Stimulated activated CD4-positive, alpha-beta T cell treated with anti-CD3 and anti-CD28 coated beads, TNF-alpha, amount 100 ng/mL, for 1 hour (primary cell): ENCODE results near the gene ECD.

Experiments
- DNase-seq, 3 donors: peaks; one replicate each; pipeline ENCODE4 v3.0.0-alpha.2; 2020; ENCODE audit warnings: low read depth in 3 of 3, low spot score in 1 of 3

ECD gene

DNA sequence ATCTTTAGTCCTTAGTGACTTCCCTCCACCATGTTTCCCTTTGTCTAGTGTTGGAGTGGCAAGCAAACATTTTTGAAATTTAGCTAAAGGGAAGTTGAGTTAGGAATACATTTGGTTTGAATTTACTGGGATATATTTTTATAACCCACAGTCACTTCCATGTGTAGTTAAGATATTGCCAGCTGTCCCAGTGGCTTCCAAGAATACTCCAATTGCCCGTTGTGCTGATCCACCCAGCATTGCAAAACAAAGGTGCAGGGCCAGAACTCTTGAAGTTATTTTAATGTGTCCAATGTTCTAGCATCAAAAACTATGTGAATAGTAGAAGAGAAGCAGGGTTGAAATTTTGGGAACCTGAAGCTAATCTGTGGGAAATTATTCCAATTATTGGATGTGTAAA lies 68.7 kb downstream of the ECD start:
- DNase-seq, result no peak

DNA sequence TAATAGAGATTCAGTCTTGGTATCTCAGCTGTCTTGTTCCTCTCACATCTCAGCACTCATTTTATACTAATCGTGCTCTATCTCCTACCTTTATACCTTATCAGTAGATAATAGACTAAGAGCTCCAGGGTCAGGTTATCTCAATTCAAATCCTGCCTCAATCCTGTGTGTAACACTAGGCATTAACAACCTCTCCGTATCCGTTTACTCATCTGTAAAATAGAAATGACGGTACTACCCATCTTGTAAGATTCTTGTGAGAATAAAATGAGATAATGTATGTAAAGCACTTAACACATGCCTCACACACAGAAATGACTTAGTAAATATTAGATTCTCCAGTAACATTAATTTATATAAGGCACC lies 70.5 kb downstream of the ECD start:
- DNase-seq, result no peak

DNA sequence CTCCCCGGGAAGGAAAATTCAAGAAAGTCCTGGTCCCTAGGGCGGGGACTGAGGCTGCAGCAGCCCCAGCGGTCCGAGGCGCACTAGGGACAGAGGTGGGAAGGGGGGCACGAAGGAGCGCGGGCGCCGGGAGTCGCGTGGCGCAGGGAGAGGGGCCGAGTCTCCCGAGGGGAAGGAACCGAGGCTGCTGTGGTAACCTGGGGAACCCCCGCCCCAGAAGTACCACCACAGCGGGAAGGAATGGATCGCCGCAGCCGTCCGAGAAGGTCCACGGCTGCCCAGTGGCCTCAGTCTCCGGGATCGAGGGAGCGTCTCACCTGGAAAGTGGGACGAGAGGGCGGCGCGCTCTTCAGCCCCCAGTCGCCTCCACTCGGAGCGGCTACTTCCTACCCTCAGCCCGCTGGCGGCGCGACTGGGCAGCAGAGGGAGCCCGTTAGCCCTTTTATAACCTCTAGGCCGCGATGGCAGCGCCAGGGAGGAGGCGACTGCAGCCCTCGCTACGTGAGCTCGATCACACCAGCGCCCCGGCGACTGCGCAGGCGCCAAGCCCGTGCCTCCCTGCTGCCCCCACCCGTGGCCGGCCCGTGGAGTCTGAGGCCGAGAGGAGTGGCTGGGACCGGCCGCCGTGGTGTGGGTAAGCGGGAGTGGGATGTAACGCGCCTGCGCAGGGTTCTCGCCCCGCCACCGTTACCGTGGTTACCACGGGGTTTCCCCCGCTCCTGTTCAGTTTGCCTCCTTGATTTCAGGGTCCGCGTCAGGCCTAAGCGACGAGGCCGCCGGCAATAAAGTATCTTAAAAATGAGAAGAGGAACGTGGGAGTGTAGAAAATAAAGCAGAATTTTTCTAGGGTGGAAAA lies 71.1 kb downstream of the ECD start, which contains the start of gene P4HA1:
Gene P4HA1, minus strand, starts transcription at position 418 of the 856 bp plus-strand sequence. CDS start 21,983 bp downstream, outside the sequence.
- peak; percentile 95 to 97 (median 97) for DNase-seq

DNA sequence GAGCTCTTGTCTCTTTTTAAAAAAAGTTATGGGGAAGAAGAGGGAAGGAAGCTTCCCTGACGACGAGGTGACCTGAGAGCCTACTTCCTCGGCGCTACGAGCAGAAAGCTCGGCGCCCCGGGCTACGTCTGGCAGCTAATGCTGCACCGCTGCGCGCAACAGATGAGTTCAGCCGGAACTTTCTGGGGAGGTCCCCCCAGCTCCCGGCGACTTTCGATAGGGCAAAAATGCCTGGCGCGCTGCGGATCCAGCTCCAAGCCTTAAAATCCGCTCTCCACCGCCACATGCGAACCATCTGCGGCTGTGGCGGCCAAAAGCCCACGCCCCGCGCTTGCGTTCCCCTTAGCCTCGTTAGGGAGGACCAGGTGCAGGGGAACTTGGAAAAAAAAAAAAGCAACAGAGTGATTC lies 71.8 kb downstream of the ECD start:
- DNase-seq, result peak; percentile 26 to 56 (median 27)

DNA sequence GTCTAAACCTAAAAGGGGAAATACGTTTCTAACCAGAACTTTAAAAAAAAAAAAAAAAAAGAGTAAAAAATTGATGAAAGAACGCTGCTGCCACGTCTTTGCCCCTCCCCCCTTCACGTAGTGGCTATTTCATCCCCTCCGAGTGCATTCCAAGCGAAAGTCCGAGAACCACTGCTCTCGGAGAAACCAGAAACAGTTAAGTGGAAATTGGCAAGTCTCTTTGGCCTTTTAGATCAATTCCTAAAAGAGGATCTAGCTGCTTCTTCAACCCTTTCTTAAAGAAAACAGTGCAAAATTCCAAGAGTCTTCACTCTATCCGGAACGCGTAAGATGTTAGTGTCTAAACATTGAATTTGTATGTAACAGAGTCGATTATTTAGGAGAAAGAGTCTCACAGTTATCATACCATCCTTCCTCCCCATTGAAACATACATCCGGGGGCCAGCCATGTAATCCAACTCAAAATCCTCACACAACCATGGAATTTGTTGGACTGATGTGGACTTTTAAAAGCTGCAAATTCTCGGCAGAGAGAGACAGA lies 72.3 kb downstream of the ECD start:
- DNase-seq, result peak in 1 of 3 donors; percentile 5

DNA sequence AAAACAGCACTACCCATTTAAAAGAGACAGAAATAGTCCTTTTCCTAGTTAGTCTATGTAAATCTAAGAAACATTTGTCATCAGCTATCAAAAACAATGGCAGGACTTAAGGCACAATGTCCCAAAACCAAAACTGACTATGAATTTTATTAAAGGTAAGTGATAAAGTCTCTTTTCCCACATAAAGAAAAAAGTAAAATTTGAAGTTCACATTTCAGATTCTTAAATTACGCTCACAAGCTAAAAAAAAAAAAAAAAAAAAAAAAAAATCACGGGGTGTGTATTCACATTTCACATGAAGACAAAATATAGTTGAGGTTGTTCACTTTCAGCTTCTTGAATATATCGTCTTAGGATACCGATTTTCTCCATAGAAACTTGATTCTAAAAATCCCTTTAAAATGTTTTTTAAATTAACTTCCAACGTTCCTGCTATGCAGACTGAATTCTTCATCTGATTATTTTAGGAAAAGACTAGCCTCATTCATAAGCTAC lies 72.8 kb downstream of the ECD start:
- no peak for DNase-seq

DNA sequence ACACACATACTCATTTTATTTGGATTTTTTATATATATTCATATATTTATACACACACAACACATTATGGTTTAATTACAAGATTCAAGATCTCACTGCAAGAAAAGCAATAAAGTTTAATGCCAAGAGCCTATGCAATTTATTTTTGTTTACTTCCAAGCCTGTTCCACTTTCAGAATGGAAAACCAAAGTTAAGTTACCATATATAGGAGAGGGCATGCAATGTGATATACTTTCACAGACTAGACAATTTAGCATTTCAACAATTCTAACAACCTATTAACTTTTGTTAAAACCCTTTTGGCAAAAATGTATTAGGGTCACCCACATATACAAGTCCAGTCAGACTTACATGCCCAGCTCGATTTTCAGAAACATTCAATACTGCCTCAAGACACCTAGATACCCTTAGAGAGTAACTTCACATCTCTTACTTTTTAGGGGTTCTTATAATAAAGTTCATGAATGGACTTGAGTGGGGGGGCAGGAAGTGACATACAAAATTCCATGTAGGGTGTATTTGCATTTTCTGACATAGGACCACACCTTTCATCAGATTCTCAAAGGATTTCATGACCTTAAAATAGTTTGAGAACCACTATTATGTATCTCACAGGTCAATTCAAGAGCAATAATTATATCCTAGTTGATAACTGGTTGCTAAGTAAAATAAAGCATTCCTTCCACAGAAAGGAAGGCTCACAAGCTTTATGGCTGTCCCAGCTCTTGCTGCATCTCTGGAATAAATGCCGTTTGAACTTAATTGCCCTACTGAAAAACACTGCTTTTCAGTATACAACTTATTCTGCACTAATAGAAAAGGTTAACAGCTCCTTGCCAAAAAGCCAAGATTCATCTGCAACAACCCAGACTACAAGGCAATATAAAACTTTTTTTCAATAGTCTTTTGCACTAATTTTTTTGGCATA lies 73.6 kb downstream of the ECD start:
- DNase-seq, result no peak

DNA sequence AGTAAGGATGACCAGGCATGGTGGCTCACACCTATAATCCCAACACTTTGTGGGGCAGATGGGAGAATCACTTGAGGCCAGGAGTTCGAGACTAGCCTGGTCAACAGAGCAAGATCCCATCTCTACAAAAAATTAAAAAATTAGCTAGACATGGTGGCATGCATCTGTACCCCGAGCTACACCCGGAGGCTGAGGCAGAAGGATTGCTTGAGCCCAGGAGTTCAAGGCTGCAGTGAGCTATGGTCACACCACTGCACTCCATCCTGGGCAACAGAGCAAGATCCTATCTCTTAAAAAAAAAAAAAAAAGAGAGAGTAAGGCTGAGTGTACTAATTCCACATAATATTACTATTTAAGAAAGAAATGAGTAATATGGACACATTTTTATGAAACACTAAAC lies 75.0 kb downstream of the ECD start:
- DNase-seq, result no peak

DNA sequence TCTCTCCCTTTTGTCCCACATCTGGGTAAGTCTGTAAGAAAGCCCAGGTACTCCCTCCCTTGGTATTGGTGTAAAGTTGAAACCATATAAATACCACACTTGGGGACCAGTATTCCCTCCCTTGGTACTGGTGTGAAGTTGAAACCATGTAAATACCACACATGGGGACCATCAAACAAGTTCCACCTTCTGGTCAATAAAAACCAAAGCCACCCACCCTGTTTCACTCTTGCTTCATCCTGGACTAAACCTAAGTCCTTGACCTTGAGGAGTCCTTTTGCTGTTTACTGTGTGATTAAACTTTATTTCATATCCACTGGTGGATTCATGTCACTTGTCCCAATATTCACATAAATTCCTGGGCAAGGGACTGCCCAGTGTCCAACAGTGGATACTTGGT lies 79.5 kb downstream of the ECD start:
- DNase-seq, result no peak

DNA sequence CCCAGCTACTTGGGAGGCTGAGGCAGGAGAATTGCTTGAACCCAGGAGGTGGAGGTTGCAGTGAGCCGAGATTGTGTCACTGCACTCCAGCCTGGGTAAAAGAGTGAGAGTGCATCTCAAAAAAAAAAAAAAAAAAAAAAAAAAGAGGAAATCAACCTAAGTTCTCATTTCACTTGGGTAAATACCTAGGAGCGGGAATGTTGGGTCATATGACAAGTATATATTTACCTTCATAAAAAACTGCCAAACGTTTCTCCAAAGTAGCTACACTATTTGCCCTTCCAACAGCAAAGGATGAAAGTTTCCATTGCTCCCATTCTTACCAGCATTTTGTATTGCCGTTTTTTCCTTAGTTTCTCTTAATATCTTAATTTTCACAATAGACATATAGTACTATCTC lies 81.0 kb downstream of the ECD start:
- no peak for DNase-seq

DNA sequence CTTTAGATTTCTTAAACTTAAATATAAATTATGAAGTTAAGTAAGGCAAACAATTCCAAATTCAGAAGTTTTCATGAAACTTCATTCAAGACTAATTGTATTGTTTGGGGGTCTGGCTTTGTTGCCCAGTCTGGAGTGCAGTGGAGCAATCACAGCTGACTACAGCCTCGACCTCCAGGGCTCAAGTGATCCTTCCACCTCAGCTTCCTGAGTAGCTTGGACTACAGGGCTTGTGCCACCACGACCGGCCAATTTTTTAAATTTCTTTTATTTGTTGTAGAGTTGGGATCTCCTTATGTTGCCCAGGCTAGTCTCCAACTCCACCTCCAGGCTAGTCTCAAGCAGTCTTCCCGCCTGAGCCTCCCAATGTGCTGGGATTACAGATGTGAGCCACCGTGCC lies 83.6 kb downstream of the ECD start:
- DNase-seq, result no peak
